WTC11 (cell line): ENCODE measurements around the gene AGR2. TPM values are rescaled to one million over a fixed set of nuclear protein-coding genes. Genes with fewer than 3 reads are reported as not detected.

Source experiments
- ATAC-seq: fragments of 200-7000 bp; cut with Tn5 transposase; 2 replicates; pipeline ENCODE4 v1.10.0; 2021; ENCODE audit warnings: mild to moderate bottlenecking, moderate library complexity
- CTCF ChIA-PET: fragments of 300-600 bp; sonication (Branson Sonifier 250); formaldehyde crosslinking; loops from one replicate; lab custom pipeline; 2021; ENCODE audit warnings: antibody characterized with exemption; lab: Charles Lee
- POLR2A ChIA-PET: fragments of 350-600 bp; sonication (Branson Sonifier 250); formaldehyde crosslinking; loops from one replicate; lab custom pipeline; 2021; ENCODE audit warnings: antibody characterized with exemption; lab: Charles Lee
- DNase-seq: peaks from one replicate; pipeline ENCODE4 v3.0.0; 2021; ENCODE audit warnings: low spot score
- H3K27ac Mint-ChIP-seq: 2 replicates; pipeline ENCODE4 v1.8.0; 2021; ENCODE audit warnings: mixed read lengths
- H3K27me3 Mint-ChIP-seq: 2 replicates; pipeline ENCODE4 v1.8.0; 2021; ENCODE audit warnings: low read depth, mild to moderate bottlenecking, moderate library complexity, mixed read lengths
- H3K36me3 Mint-ChIP-seq: 2 replicates; pipeline ENCODE4 v1.8.0; 2021; ENCODE audit warnings: mixed read lengths
- H3K4me1 Mint-ChIP-seq: 2 replicates; pipeline ENCODE4 v1.8.0; 2022; ENCODE audit warnings: mixed read lengths
- H3K4me3 Mint-ChIP-seq: 2 replicates; pipeline ENCODE4 v1.8.0; 2021; ENCODE audit warnings: mild to moderate bottlenecking, moderate library complexity, mixed read lengths
- H3K9me3 Mint-ChIP-seq: 2 replicates; pipeline ENCODE4 v1.8.0; 2021; ENCODE audit warnings: mixed read lengths
- CBFB ChIP-seq: sonication (generic); formaldehyde crosslinking; IDR thresholded peaks from 2 replicates; pipeline ENCODE4 v1.8.1; 2022; ENCODE audit warnings: mild to moderate bottlenecking, low read depth, missing genetic modification reagents
- CREM ChIP-seq: sonication (generic); formaldehyde crosslinking; IDR thresholded peaks from 2 replicates; pipeline ENCODE4 v1.8.1; 2022; ENCODE audit warnings: mild to moderate bottlenecking, missing genetic modification reagents, moderate library complexity
- ERG ChIP-seq: fragments of 250-450 bp; sonication (Bioruptor Pico); IDR thresholded peaks from 2 replicates; pipeline ENCODE4 v1.8.0; 2021; ENCODE audit warnings: mild to moderate bottlenecking
- GRHL2 ChIP-seq: fragments of 250-450 bp; sonication (Bioruptor Pico); IDR thresholded peaks from 2 replicates; pipeline ENCODE4 v1.8.0; 2022; ENCODE audit warnings: mild to moderate bottlenecking, moderate library complexity; ENCODE audit not compliant: insufficient replicate concordance, severe bottlenecking
- JUN ChIP-seq: sonication (generic); formaldehyde crosslinking; IDR thresholded peaks from 2 replicates; pipeline ENCODE4 v1.8.0; 2023; ENCODE audit warnings: mild to moderate bottlenecking, missing genetic modification reagents
- MLX ChIP-seq: sonication (generic); formaldehyde crosslinking; IDR thresholded peaks from 2 replicates; pipeline ENCODE4 v1.8.1; 2023; ENCODE audit warnings: mild to moderate bottlenecking, missing genetic modification reagents, moderate library complexity
- MXD4 ChIP-seq: fragments of 250-450 bp; sonication (Bioruptor Pico); IDR thresholded peaks from 2 replicates; pipeline ENCODE4 v1.8.0; 2021; ENCODE audit warnings: mild to moderate bottlenecking, moderate library complexity, borderline replicate concordance
- NFE2L1 ChIP-seq: sonication (generic); formaldehyde crosslinking; IDR thresholded peaks from 2 replicates; pipeline ENCODE4 v1.8.1; 2023; ENCODE audit warnings: missing genetic modification reagents
- NR3C1 ChIP-seq: sonication (generic); formaldehyde crosslinking; conservative IDR thresholded peaks from 2 replicates; pipeline ENCODE4 v1.8.1; 2023; ENCODE audit warnings: low read depth, mild to moderate bottlenecking, missing genetic modification reagents
- PRDM15 ChIP-seq: sonication (generic); formaldehyde crosslinking; IDR thresholded peaks from 2 replicates; pipeline ENCODE4 v1.8.0; 2022; ENCODE audit warnings: missing genetic modification reagents
- PRRX2 ChIP-seq: fragments of 250-450 bp; sonication (Bioruptor Pico); IDR thresholded peaks from 2 replicates; pipeline ENCODE4 v1.8.0; 2021; ENCODE audit warnings: mild to moderate bottlenecking
- RORB ChIP-seq: fragments of 250-450 bp; sonication (Bioruptor Pico); IDR thresholded peaks from 2 replicates; pipeline ENCODE4 v1.9.0; 2021; ENCODE audit warnings: mild to moderate bottlenecking
- SMAD4 ChIP-seq: sonication (generic); formaldehyde crosslinking; IDR thresholded peaks from 2 replicates; pipeline ENCODE4 v1.8.0; 2022; ENCODE audit warnings: mild to moderate bottlenecking, missing genetic modification reagents
- TP53 ChIP-seq: sonication (generic); formaldehyde crosslinking; IDR thresholded peaks from 2 replicates; pipeline ENCODE4 v1.8.1; 2023; ENCODE audit warnings: mild to moderate bottlenecking, missing genetic modification reagents
- USF2 ChIP-seq: sonication (generic); formaldehyde crosslinking; IDR thresholded peaks from 2 replicates; pipeline ENCODE4 v1.8.1; 2023; ENCODE audit warnings: mild to moderate bottlenecking, missing genetic modification reagents, moderate library complexity
- ZNF219 ChIP-seq: sonication (generic); formaldehyde crosslinking; IDR thresholded peaks from 2 replicates; pipeline ENCODE4 v1.8.0; 2023; ENCODE audit warnings: missing genetic modification reagents, mild to moderate bottlenecking, borderline replicate concordance
- total RNA-seq: library from RNA; stranded (reverse); gene quantifications from 3 replicates; pipeline ENCODE4 v1.2.3, GENCODE V29; 2021
- TF ChIP-seq, protein P1 (sequence below): sonication (generic); formaldehyde crosslinking; IDR thresholded peaks from 2 replicates; pipeline ENCODE4 v1.8.1; 2022; ENCODE audit warnings: low read depth, missing genetic modification reagents, borderline replicate concordance
- TF ChIP-seq, protein P2 (sequence below): sonication (generic); formaldehyde crosslinking; conservative IDR thresholded peaks from 2 replicates; pipeline ENCODE4 v1.8.1; 2023; ENCODE audit warnings: mild to moderate bottlenecking, low read depth, missing genetic modification reagents, moderate library complexity

The AGR2 gene
- total RNA-seq, 1 experiment from 2014 or later, result 1.6 TPM

DNA sequence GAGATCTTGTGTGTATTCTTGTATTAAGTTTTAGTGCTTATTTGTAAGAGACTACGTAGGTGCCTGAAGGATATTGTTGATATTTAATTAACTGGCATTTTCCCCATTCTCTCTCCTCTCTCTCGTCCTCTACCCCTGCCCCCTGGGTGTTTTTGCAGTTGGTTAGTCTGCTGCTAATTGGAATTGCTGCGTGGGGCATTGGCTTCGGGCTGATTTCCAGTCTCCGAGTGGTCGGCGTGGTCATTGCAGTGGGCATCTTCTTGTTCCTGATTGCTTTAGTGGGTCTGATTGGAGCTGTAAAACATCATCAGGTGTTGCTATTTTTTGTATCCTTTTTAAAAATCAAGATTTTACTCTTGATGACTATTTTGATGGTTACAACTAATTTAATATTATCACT is 28.7 kb downstream of the AGR2 start:
- Mint-ChIP-seq H3K4me3 (no peak overlapping the region), H3K36me3 (no peaks in the 10 kb centered on the region), H3K4me1 (peaks cover 32% of the 10 kb centered on the region), H3K9me3 (no peaks in the 10 kb centered on the region), H3K27me3 (no peaks in the 10 kb centered on the region), H3K27ac (0 out of 2 replicates have a peak overlapping the region, but pooled peaks have one; percentile 31)
- DNase-seq, result no peak
- CTCF ChIA-PET, result interaction anchor here (2.3 kb wide), 1 partner anchor 25 kb away, joined by 7 read pairs; no protein-coding TSS in a partner anchor
- POLR2A ChIA-PET, result no interaction called here
- TF ChIP-seq, protein P1, sequence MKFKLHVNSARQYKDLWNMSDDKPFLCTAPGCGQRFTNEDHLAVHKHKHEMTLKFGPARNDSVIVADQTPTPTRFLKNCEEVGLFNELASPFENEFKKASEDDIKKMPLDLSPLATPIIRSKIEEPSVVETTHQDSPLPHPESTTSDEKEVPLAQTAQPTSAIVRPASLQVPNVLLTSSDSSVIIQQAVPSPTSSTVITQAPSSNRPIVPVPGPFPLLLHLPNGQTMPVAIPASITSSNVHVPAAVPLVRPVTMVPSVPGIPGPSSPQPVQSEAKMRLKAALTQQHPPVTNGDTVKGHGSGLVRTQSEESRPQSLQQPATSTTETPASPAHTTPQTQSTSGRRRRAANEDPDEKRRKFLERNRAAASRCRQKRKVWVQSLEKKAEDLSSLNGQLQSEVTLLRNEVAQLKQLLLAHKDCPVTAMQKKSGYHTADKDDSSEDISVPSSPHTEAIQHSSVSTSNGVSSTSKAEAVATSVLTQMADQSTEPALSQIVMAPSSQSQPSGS, result no peak
- TF ChIP-seq CREM (CRISPR knock-in tag) (no peak), MLX (CRISPR knock-in tag) (no peak), TP53 (CRISPR knock-in tag) (no peak), CBFB (CRISPR knock-in tag) (no peak), SMAD4 (no peak), ZNF219 (CRISPR knock-in tag) (no peak), ERG (CRISPR knock-in tag) (no peak), MXD4 (CRISPR knock-in tag) (no peak), NFE2L1 (CRISPR knock-in tag) (no peak), NR3C1 (no peak)
- TF ChIP-seq, protein P2, sequence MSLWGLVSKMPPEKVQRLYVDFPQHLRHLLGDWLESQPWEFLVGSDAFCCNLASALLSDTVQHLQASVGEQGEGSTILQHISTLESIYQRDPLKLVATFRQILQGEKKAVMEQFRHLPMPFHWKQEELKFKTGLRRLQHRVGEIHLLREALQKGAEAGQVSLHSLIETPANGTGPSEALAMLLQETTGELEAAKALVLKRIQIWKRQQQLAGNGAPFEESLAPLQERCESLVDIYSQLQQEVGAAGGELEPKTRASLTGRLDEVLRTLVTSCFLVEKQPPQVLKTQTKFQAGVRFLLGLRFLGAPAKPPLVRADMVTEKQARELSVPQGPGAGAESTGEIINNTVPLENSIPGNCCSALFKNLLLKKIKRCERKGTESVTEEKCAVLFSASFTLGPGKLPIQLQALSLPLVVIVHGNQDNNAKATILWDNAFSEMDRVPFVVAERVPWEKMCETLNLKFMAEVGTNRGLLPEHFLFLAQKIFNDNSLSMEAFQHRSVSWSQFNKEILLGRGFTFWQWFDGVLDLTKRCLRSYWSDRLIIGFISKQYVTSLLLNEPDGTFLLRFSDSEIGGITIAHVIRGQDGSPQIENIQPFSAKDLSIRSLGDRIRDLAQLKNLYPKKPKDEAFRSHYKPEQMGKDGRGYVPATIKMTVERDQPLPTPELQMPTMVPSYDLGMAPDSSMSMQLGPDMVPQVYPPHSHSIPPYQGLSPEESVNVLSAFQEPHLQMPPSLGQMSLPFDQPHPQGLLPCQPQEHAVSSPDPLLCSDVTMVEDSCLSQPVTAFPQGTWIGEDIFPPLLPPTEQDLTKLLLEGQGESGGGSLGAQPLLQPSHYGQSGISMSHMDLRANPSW (CRISPR knock-in tag), result no peak
- peak; percentile 49 for ATAC-seq

- H3K9me3 Mint-ChIP-seq, result no peaks in the 10 kb centered on the region
- H3K27me3 Mint-ChIP-seq, result no peaks in the 10 kb centered on the region
- H3K27ac Mint-ChIP-seq, result no peak overlapping the region
- CTCF ChIA-PET, result interaction anchor here (2.3 kb wide), 1 partner anchor 26 kb away, joined by 7 read pairs; no protein-coding TSS in a partner anchor
- ATAC-seq (no peak), DNase-seq (no peak)
- POLR2A ChIA-PET, result no interaction called here
- peaks cover 40% of the 10 kb centered on the region for H3K4me1 Mint-ChIP-seq
- no peaks in the 10 kb centered on the region for H3K36me3 Mint-ChIP-seq
- no peak overlapping the region for H3K4me3 Mint-ChIP-seq
- TF ChIP-seq JUN (CRISPR knock-in tag), result no peak
- TF ChIP-seq USF2 (CRISPR knock-in tag), result no peak
- no peak for TF ChIP-seq PRDM15 (CRISPR knock-in tag)
- no peak for TF ChIP-seq ZNF219 (CRISPR knock-in tag)
- TF ChIP-seq PRRX2 (CRISPR knock-in tag), result no peak
- TF ChIP-seq GRHL2 (CRISPR knock-in tag), result no peak
- no peak for TF ChIP-seq RORB (CRISPR knock-in tag)
These were observed 29.8 kb downstream of the AGR2 start for GRCh38 chr7:16774986-16775385.
